ENCODE data around the gene NOL7. TPM values are rescaled to one million over a fixed set of nuclear protein-coding genes. Genes with fewer than 3 reads are reported as not detected.

NOL7 gene
- total RNA-seq, 4 donors from 2014 or later = 77.2 to 88.5 (median 83.7) TPM

DNA sequence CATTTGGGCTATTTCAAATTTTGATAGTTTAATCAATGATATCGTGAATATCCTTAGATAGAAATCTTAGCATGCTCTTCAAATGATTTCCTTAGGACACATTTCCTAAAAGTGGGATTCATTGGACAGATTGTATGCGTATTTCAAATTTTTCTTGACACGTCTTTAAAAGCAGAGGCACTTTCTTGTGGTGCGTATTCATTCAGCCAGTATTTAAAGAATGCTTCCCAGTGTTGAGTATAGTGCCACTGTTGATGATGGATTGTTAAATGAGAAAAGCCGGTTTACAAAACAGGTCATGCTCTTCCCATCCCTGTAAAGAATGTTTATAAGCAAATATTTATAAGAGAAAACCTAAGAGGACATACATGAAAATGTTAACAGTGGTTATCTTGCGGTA, 15.1 kb upstream of the NOL7 start:
- TF ChIP-seq, protein P1, sequence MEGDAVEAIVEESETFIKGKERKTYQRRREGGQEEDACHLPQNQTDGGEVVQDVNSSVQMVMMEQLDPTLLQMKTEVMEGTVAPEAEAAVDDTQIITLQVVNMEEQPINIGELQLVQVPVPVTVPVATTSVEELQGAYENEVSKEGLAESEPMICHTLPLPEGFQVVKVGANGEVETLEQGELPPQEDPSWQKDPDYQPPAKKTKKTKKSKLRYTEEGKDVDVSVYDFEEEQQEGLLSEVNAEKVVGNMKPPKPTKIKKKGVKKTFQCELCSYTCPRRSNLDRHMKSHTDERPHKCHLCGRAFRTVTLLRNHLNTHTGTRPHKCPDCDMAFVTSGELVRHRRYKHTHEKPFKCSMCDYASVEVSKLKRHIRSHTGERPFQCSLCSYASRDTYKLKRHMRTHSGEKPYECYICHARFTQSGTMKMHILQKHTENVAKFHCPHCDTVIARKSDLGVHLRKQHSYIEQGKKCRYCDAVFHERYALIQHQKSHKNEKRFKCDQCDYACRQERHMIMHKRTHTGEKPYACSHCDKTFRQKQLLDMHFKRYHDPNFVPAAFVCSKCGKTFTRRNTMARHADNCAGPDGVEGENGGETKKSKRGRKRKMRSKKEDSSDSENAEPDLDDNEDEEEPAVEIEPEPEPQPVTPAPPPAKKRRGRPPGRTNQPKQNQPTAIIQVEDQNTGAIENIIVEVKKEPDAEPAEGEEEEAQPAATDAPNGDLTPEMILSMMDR (IDR thresholded peaks at IDR 0.05; ENCODE audit: low read depth) = no peak

DNA sequence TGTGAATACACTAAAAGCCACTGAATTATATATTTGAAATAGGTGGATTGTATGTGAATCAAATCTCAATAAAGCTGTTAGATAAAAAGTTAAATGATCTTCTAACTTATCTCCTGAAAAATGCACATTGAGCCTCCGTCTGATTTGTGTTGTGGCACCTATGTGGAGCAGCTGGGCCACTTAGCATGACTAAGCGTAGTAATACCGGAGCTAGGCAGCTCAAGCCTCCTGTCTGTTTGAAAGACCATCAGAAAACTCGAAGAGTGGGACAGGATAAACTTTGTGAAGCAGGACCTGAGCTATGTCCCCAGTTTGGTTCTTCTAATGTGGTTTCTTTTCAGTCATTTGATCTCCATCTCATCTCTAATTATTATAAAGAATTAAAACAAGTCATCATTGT, 11.0 kb upstream of the NOL7 start:
- TF ChIP-seq, protein P1 (IDR thresholded peaks at IDR 0.05; ENCODE audit: low read depth) = no peak

DNA sequence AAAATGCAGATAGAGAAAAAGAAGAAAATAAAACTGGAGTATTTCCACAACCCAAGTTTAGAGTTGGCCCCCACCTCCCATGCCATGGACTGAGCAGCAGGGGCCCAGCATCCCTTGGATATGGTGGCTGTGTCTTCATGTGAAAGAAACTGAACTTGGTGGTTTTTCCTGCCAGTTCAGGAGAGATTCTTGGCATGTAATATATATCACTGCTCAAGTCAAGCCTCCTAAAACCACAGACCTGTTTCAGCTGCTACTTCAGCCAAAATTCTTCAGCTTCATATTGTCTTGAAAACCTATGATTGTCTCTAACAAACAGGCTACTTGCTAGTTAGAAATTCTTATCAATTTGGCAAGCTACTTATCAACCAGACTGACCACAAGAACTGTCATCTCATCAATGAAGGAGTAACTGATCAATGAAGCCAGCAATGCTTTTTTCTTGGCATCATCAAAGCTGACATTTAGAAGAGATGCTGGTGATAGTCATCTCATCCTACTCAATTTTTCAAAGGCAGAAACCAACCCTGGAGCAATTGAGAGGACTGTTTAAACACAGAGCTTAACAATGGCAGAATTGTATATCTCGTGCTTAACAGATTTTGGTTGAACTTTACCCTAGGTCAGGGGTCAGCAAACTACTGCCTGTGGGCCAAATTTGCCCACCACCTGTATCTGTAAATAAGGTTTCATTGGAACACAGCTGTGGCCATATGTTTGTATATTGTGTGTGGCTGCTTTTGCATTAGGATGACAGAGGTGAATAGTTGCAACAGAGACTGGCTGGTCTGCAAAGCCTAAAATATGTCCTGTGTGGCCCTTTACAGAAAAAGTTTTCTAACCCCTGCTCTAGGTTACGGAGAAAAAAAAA, 10.4 kb upstream of the NOL7 start:
- TF ChIP-seq, protein P1 (IDR thresholded peaks at IDR 0.05; ENCODE audit: low read depth) = no peak

DNA sequence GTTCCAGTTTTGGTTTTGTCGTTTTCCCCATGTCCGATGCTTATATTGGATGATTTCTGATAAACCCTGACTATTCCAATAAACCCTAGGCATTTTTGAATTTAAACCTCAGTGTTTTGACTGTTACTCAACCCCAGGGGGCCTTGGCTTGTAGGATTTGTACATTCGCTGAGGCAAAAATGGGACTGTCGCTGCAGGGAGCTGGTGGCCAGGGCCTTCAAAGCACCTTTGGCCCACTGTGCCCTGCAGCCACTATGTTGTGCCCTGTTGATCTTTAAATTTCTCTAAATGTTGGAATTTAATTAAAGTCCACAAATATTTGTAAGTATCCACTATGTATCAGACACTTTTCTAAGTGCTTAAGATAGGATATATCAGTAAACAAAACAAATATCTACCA, 9.5 kb upstream of the NOL7 start:
- TF ChIP-seq, protein P1 (IDR thresholded peaks at IDR 0.05; ENCODE audit: low read depth) = no peak

DNA sequence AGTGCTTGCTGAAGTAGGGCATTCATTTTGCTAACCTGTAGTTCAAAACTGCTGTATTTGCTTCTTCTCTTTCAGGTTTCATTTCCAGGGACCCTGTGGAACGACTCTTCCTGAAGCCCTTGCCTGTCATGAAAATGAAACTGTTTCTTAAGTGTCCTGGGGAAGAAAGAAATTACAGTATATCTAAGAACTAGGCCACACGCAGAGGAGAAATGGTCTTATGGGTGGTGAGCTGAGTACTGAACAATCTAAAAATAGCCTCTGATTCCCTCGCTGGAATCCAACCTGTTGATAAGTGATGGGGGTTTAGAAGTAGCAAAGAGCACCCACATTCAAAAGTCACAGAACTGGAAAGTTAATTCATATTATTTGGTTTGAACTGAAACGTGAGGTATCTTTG, 3.4 kb upstream of the NOL7 start:
- TF ChIP-seq, protein P1 (IDR thresholded peaks at IDR 0.05; ENCODE audit: low read depth) = no peak

DNA sequence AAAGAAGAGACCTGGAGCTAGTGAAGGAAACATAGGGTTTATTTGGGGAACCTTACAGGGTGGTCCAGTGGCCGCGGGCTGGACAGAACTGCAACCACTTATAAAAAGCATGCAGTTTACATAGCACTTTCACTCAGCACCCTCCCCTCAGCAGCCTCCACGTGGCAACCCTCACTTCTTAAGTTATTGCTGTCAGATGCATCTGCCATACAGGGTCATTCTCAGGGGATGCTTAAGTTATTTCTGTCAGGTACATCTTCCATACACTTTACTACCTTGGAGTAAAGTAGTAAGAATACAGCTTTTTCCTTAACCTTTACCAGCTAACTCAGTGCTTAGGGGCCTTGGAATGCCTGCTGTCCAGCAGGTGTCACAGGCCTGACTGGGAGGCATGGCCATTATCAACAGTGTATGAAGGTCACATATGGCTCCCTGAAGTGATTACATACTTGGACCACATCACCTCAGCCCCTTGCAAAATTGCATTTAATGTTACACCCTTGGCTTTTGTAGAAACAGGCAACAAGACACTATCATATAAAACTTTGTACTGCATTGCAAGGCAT, 2.0 kb upstream of the NOL7 start:
- TF ChIP-seq, protein P1 (IDR thresholded peaks at IDR 0.05; ENCODE audit: low read depth) = no peak

DNA sequence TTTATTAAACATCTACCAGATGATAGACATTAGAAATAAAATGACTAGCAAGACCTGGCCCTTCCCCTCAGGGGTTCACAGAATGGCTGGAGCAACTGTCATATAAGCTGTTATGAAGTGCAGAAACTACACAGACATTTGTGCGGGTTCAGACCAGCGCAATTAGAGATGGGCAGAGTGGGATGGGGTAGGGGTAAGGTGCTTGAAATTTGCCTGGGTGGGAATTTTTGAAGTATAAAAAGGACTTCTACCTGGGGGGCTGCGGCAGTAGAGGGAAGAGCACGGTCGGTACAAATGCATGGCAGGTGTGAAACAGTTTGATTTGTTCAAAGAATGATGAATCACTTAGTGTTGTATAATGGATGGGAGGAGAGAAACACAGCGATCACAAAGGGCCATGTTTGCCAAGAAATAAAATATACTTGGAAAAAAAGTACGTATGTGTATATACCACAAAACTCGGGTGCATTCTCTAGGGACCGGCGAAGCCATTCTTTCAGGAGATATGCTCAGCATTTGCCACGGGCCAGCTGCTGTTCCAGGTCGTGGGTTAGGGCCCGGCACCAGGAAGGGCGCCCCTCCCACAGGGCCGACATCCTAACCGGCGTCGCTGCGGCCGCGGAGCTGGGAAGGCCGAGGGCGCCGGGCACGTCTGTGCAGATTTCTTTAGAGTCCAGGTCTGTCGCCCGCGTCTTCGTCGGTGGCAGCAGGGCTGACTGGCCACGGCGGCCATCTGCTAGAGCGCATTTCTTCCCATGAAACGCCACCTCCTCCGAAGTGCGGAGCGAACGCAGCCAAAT, 809 bp upstream of the NOL7 start:
- TF ChIP-seq, protein P1 (IDR thresholded peaks at IDR 0.05; ENCODE audit: low read depth) = no peak

All from subcutaneous adipose tissue (tissue), 4 donors.